GM23248 (cell line): ENCODE results near the gene BCAP31.
"Not testable (repeated sequence)": the region's sequence is repeated elsewhere in the genome, so short reads cannot be mapped to it uniquely, and the experiment has no call there.

Source experiments
- EZH2 ChIP-seq: fragments of 200-600 bp; sonication (generic); IDR thresholded peaks from 2 replicates; pipeline ENCODE4 v1.6.1; 2018; ENCODE audit warnings: antibody characterized with exemption, mild to moderate bottlenecking; ENCODE audit not compliant: insufficient read depth, poor library complexity, severe bottlenecking
- EZH2phosphoT487 ChIP-seq: fragments of 200-600 bp; sonication (generic); IDR thresholded peaks from 2 replicates; pipeline ENCODE4 v1.6.1; 2018; ENCODE audit warnings: antibody characterized with exemption, moderate library complexity, mild to moderate bottlenecking, low read depth; ENCODE audit not compliant: insufficient read depth

GRCh38 chrX:153696538-153696937 is 27.6 kb downstream of the BCAP31 start:
- TF ChIP-seq EZH2phosphoT487, EZH2: not testable (repeated sequence)
